OCI-LY3 (cell line): ENCODE data around the gene ADCYAP1.

ENCODE experiments used
- H2AFZ ChIP-seq: fragments of 200-600, 300-600 bp; shearing (Covaris generic); 2 replicates; pipeline ENCODE4 v1.6.0; 2014; ENCODE audit warnings: antibody characterized with exemption, low read depth, low read length
- H3K27ac ChIP-seq: fragments of 200-600, 300-600 bp; sonication (generic); 2 replicates; pipeline ENCODE4 v1.5.1; 2014; ENCODE audit warnings: mild to moderate bottlenecking, low read length, moderate library complexity, mixed read lengths
- H3K27me3 ChIP-seq: fragments of 200-600, 300-600 bp; sonication (generic); 2 replicates; pipeline ENCODE4 v1.6.1; 2014; ENCODE audit warnings: low read depth, low read length, mixed read lengths
- H3K36me3 ChIP-seq: fragments of 200-600, 300-600 bp; sonication (generic); replicated peaks from 2 replicates; pipeline ENCODE3; 2014; ENCODE audit warnings: low read depth, low read length, mixed read lengths
- H3K4me1 ChIP-seq: fragments of 300-600, 200-600 bp; sonication (generic); 2 replicates; pipeline ENCODE4 v1.6.1; 2014; ENCODE audit warnings: low read length, mixed read lengths
- H3K4me2 ChIP-seq: fragments of 200-600, 300-600 bp; sonication (generic); 2 replicates; pipeline ENCODE4 v1.6.1; 2014; ENCODE audit warnings: low read length, mixed read lengths
- H3K4me3 ChIP-seq: fragments of 300-600, 200-600 bp; sonication (generic); 2 replicates; pipeline ENCODE4 v1.5.1; 2014; ENCODE audit warnings: antibody characterized with exemption, mild to moderate bottlenecking, low read length, moderate library complexity
- H3K79me2 ChIP-seq: fragments of 300-600, 200-600 bp; shearing (Covaris generic); 2 replicates; pipeline ENCODE4 v1.6.1; 2014; ENCODE audit warnings: mild to moderate bottlenecking, low read length, mixed read lengths
- H3K9ac ChIP-seq: fragments of 300-600, 200-600 bp; shearing (Covaris generic); 2 replicates; pipeline ENCODE4 v1.6.0; 2014; ENCODE audit warnings: mild to moderate bottlenecking, low read length, moderate library complexity
- H3K9me3 ChIP-seq: fragments of 200-600, 300-600 bp; shearing (Covaris generic); 2 replicates; pipeline ENCODE4 v1.6.1; 2014; ENCODE audit warnings: low read length, mixed read lengths; ENCODE audit not compliant: insufficient read depth
- H4K20me1 ChIP-seq: fragments of 200-600, 300-600 bp; sonication (generic); 2 replicates; pipeline ENCODE4 v1.6.1; 2016; ENCODE audit warnings: low read length, mixed read lengths; ENCODE audit not compliant: insufficient read depth
- EZH2phosphoT487 ChIP-seq: fragments of 200-600 bp; shearing (Covaris generic); IDR thresholded peaks from 2 replicates; pipeline ENCODE4 v1.6.1; 2018; ENCODE audit warnings: antibody characterized with exemption, mixed run types, low read depth
- TF ChIP-seq, protein P1 (sequence below): fragments of 200-600, 300-600 bp; sonication (generic); IDR thresholded peaks from 2 replicates; pipeline ENCODE4 v1.5.1; 2014; ENCODE audit warnings: antibody characterized with exemption, low read length, low read depth

The ADCYAP1 gene

DNA sequence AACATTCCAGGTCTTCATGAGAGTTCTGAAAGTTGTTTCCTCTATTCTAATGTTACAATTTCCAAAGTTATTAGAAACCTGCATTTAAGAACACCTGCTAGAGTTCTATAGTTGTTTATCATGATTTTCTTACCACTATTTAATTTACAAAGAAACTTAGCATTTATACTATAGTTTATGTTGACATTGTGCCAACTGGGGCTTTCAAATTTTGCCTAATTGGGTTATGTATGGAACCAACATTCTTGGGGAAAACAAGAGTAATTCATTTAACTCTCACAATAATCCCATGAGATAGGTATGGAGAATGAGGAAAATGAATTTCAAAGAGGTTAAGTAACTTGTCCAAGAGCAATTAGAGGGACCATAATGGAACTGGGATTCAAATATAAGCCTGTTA lies 28.8 kb upstream of the ADCYAP1 start:
- Histone ChIP-seq H3K4me3 (no peak overlapping the region), H2AFZ (no peak overlapping the region), H3K27me3 (no peaks in the 10 kb centered on the region), H3K79me2 (no peaks in the 10 kb centered on the region), H3K4me1 (no peaks in the 10 kb centered on the region), H3K36me3 (no peaks in the 10 kb centered on the region), H3K9me3 (no peaks in the 10 kb centered on the region), H3K4me2 (no peak overlapping the region), H4K20me1 (no peaks in the 10 kb centered on the region), H3K27ac (no peak overlapping the region), H3K9ac (no peak overlapping the region)
- no peak for TF ChIP-seq EZH2phosphoT487
- TF ChIP-seq, protein P1, sequence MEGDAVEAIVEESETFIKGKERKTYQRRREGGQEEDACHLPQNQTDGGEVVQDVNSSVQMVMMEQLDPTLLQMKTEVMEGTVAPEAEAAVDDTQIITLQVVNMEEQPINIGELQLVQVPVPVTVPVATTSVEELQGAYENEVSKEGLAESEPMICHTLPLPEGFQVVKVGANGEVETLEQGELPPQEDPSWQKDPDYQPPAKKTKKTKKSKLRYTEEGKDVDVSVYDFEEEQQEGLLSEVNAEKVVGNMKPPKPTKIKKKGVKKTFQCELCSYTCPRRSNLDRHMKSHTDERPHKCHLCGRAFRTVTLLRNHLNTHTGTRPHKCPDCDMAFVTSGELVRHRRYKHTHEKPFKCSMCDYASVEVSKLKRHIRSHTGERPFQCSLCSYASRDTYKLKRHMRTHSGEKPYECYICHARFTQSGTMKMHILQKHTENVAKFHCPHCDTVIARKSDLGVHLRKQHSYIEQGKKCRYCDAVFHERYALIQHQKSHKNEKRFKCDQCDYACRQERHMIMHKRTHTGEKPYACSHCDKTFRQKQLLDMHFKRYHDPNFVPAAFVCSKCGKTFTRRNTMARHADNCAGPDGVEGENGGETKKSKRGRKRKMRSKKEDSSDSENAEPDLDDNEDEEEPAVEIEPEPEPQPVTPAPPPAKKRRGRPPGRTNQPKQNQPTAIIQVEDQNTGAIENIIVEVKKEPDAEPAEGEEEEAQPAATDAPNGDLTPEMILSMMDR = no peak

DNA sequence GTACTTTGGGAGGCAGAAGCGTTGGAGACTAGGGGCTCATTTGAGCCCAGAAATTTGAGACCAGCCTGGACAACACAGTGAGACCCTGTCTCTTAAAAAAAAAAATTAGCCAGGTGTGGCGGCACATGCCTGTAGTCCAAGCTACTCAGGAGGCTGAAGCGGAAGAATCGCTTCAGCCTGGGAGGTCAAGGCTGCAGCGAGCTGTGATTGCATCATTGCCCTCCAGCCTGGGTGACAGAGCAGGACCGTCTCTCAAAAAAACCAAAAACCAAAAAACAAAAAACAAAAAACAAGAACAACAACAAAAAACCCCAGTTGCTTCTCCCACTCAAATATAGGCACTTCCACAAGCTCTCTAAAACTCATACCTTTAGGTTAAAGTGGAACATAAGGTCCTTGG lies 27.4 kb upstream of the ADCYAP1 start:
- H3K9me3 ChIP-seq = no peaks in the 10 kb centered on the region
- no peaks in the 10 kb centered on the region for H3K79me2 ChIP-seq
- no peak overlapping the region for H3K4me3 ChIP-seq
- H3K9ac ChIP-seq = no peak overlapping the region
- TF ChIP-seq, protein P1 = no peak
- TF ChIP-seq EZH2phosphoT487 = no peak
- H3K27ac ChIP-seq = no peak overlapping the region
- H3K4me2 ChIP-seq = no peak overlapping the region
- H3K4me1 ChIP-seq = no peaks in the 10 kb centered on the region
- no peaks in the 10 kb centered on the region for H3K27me3 ChIP-seq
- no peaks in the 10 kb centered on the region for H3K36me3 ChIP-seq
- no peaks in the 10 kb centered on the region for H4K20me1 ChIP-seq
- H2AFZ ChIP-seq = no peak overlapping the region

DNA sequence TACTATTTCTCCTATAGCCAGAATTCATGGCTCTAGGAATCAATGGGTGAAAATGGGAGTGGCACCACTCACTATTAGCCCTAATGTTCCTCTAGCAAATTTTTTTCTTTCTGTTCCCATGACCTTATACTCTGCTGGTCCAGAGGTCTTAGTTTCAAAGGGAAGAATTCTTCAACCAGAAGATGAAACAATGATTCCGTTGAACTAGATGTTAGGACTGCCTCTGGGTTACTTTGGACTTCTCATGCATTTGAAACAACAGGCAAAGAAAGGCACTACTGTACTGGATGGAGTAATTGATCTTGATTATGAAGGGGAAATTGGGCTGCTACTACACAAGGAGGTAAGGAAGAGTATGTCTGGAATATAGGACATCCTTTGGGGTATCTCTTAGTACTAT lies 18.6 kb upstream of the ADCYAP1 start:
- no peaks in the 10 kb centered on the region for H4K20me1 ChIP-seq
- TF ChIP-seq, protein P1 = no peak
- no peak for TF ChIP-seq EZH2phosphoT487
- H3K36me3 ChIP-seq = no peaks in the 10 kb centered on the region
- H3K4me3 ChIP-seq = no peak overlapping the region
- no peak overlapping the region for H2AFZ ChIP-seq
- H3K27me3 ChIP-seq = no peaks in the 10 kb centered on the region
- H3K79me2 ChIP-seq = no peaks in the 10 kb centered on the region
- no peak overlapping the region for H3K27ac ChIP-seq
- H3K4me1 ChIP-seq = no peaks in the 10 kb centered on the region
- H3K9me3 ChIP-seq = no peaks in the 10 kb centered on the region
- H3K9ac ChIP-seq = no peak overlapping the region
- H3K4me2 ChIP-seq = no peak overlapping the region

DNA sequence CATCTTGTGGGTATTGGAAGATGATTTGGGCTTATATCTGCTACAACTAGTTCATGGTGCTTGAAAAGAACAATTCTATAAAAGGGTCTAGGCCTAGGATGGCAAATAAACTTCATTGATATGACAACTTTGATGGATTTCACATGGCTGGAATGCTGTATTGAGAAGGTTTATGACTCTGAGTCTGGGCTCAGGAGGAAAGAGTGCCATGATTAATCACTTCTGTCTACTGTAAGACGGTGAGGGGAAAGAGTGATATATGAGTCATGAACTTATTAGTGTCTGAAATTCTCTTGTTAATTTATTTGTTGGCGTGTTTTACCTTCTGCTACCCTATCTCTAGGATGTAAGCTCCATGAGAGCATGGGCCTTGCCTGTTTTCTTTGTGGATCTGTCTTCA lies 17.0 kb upstream of the ADCYAP1 start:
- no peaks in the 10 kb centered on the region for H3K79me2 ChIP-seq
- H3K27ac ChIP-seq = no peak overlapping the region
- no peak overlapping the region for H3K9ac ChIP-seq
- H3K4me2 ChIP-seq = no peak overlapping the region
- H3K4me3 ChIP-seq = no peak overlapping the region
- no peaks in the 10 kb centered on the region for H3K9me3 ChIP-seq
- TF ChIP-seq, protein P1 = no peak
- no peak for TF ChIP-seq EZH2phosphoT487
- H3K36me3 ChIP-seq = no peaks in the 10 kb centered on the region
- H3K27me3 ChIP-seq = peaks cover 2% of the 10 kb centered on the region; the same call in 1 of the 2 replicates
- H2AFZ ChIP-seq = no peak overlapping the region
- no peaks in the 10 kb centered on the region for H4K20me1 ChIP-seq
- no peaks in the 10 kb centered on the region for H3K4me1 ChIP-seq
